GM12874 (cell line): ENCODE measurements around the gene AGFG1.

Source experiments
- CTCF ChIP-seq: IDR thresholded peaks from 2 replicates; pipeline ENCODE4 v1.5.1; 2011; ENCODE audit warnings: low read depth, mild to moderate bottlenecking, control low read depth, low read length, moderate library complexity; ENCODE audit not compliant: insufficient read depth

Gene AGFG1

GRCh38 chr2:227562581-227562980, 90.6 kb downstream of the AGFG1 start:
- no peak for TF ChIP-seq CTCF

- no peak for TF ChIP-seq CTCF
Measured at GRCh38 chr2:227565080-227565479, 93.1 kb downstream of the AGFG1 start.

GRCh38 chr2:227566012-227566411, 94.1 kb downstream of the AGFG1 start:
- no peak for TF ChIP-seq CTCF

GRCh38 chr2:227568852-227569169, 96.9 kb downstream of the AGFG1 start:
- no peak for TF ChIP-seq CTCF

- TF ChIP-seq CTCF, result no peak
Measured at GRCh38 chr2:227570615-227571014, 98.7 kb downstream of the AGFG1 start.

- no peak for TF ChIP-seq CTCF
Measured at GRCh38 chr2:227576110-227576509, 104.2 kb downstream of the AGFG1 start.

- TF ChIP-seq CTCF, result no peak
Measured at GRCh38 chr2:227576812-227577211, 104.9 kb downstream of the AGFG1 start.

- no peak for TF ChIP-seq CTCF
Measured at GRCh38 chr2:227577555-227577954, 105.6 kb downstream of the AGFG1 start.
